NCI-H1048 (cell line): ENCODE measurements around the gene SPARCL1.
"Not testable (repeated sequence)": the region's sequence is repeated elsewhere in the genome, so short reads cannot be mapped to it uniquely, and the experiment has no call there.

ENCODE experiments used
- DNase-seq: peaks from one replicate; lab custom pipeline; 2025; lab: John Stamatoyannopoulos, UW

Gene SPARCL1

GRCh38 chr4:87529187-87529586 is at the start of gene SPARCL1:
TSS of gene SPARCL1 (minus strand) at chr4:87529376. CDS start at chr4:87499574, 29,802 bp downstream.
- DNase-seq, result no peak

GRCh38 chr4:87575983-87576382 is 46.8 kb upstream of the SPARCL1 start:
- DNase-seq, result no peak

- DNase-seq, result no peak
Observed at GRCh38 chr4:87575408-87575807, 46.2 kb upstream of the SPARCL1 start.

- DNase-seq, result no peak
Observed at GRCh38 chr4:87574996-87575395, 45.8 kb upstream of the SPARCL1 start.

GRCh38 chr4:87574376-87574775 is 45.2 kb upstream of the SPARCL1 start:
- DNase-seq, result not testable (repeated sequence)

- DNase-seq, result no peak
Observed at GRCh38 chr4:87570290-87570805, 41.2 kb upstream of the SPARCL1 start.

- DNase-seq, result no peak
Observed at GRCh38 chr4:87567191-87567590, 38.0 kb upstream of the SPARCL1 start.

- no peak for DNase-seq
Observed at GRCh38 chr4:87566276-87566675, 37.1 kb upstream of the SPARCL1 start.

- no peak for DNase-seq
Observed at GRCh38 chr4:87565746-87566145, 36.6 kb upstream of the SPARCL1 start.

GRCh38 chr4:87560802-87561201 is 31.6 kb upstream of the SPARCL1 start:
- no peak for DNase-seq

- DNase-seq, result no peak
Observed at GRCh38 chr4:87559090-87559837, 30.1 kb upstream of the SPARCL1 start.

GRCh38 chr4:87557348-87557747 is 28.2 kb upstream of the SPARCL1 start:
- no peak for DNase-seq

GRCh38 chr4:87555773-87556619 is 26.8 kb upstream of the SPARCL1 start:
- DNase-seq, result no peak

GRCh38 chr4:87553182-87553581 is 24.0 kb upstream of the SPARCL1 start:
- DNase-seq, result no peak

- no peak for DNase-seq
Observed at GRCh38 chr4:87551361-87551760, 22.2 kb upstream of the SPARCL1 start.

GRCh38 chr4:87547016-87547708 is 18.0 kb upstream of the SPARCL1 start:
- no peak for DNase-seq

- no peak for DNase-seq
Observed at GRCh38 chr4:87545052-87545451, 15.9 kb upstream of the SPARCL1 start.

- no peak for DNase-seq
Observed at GRCh38 chr4:87543835-87544461, 14.8 kb upstream of the SPARCL1 start.

GRCh38 chr4:87542734-87543312 is 13.6 kb upstream of the SPARCL1 start:
- DNase-seq, result no peak

GRCh38 chr4:87541956-87542709 is 13.0 kb upstream of the SPARCL1 start:
- DNase-seq, result no peak

GRCh38 chr4:87541521-87541920 is 12.3 kb upstream of the SPARCL1 start:
- no peak for DNase-seq
